HCT116 (cell line): Measurements from ENCODE around the gene SPEM1. TPM values are rescaled to one million over a fixed set of nuclear protein-coding genes. Genes with fewer than 3 reads are reported as not detected.

Experiments
- ATAC-seq: fragments of 200-7000 bp; cut with Tn5 transposase; 2 replicates; pipeline ENCODE4 v1.9.1; 2020; ENCODE audit warnings: mild to moderate bottlenecking, moderate library complexity
- BruUV-seq: library from RNA; stranded (reverse); fragments of 400-500 nt; replicated peaks from 2 replicates; lab custom pipeline; 2021; lab: Mats Ljungman, UMichigan
- CTCF ChIA-PET: fragments of 300-600 bp; sonication (Branson Sonifier 250); formaldehyde crosslinking; loops from one replicate; lab custom pipeline; 2021; ENCODE audit warnings: antibody characterized with exemption; lab: Charles Lee
- POLR2A ChIA-PET: fragments of 300-600, 350-600 bp; sonication (Branson Sonifier 250); formaldehyde crosslinking; loops from one replicate; lab custom pipeline; 2021; ENCODE audit warnings: antibody characterized with exemption; lab: Charles Lee
- RAD21 ChIA-PET, 2 experiments: fragments of 300-600 bp; sonication (Branson Sonifier 250); formaldehyde crosslinking; loops; one replicate each; lab custom pipeline; 2023; ENCODE audit warnings: low total read pairs in 2 of 2; ENCODE audit not compliant: uncharacterized antibody in 2 of 2, unreplicated experiment in 2 of 2, low non-redundant PET in 1 of 2; lab: Charles Lee
- DNase-seq: peaks from one replicate; pipeline ENCODE4 v3.0.0-alpha.2; 2010; ENCODE audit warnings: low read depth, low spot score
- H2AFZ ChIP-seq: fragments of 200-600 bp; shearing (Covaris generic), sonication (generic); 2 replicates; pipeline ENCODE4 v1.6.1; 2017; ENCODE audit warnings: low read depth, mixed run types, mixed read lengths, antibody characterized with exemption, low read length; ENCODE audit not compliant: poor library complexity, severe bottlenecking
- H3K27ac ChIP-seq: 2 replicates; pipeline ENCODE4 v1.5.1; 2012; ENCODE audit warnings: low read depth, low read length
- H3K27me3 ChIP-seq: fragments of 200-600 bp; sonication (generic); 2 replicates; pipeline ENCODE4 v1.6.1; 2016; ENCODE audit warnings: mixed run types, low read length, mixed read lengths; ENCODE audit not compliant: insufficient read depth
- H3K36me3 ChIP-seq, 2 experiments: fragments of 200-500 bp in 1 of 2; fragments of 200-600 bp in 1 of 2; sonication (Bioruptor generic) in 1 of 2; sonication (generic) in 1 of 2; 2 replicates each; pipeline versions ENCODE4 v1.5.1 to v1.6.1; 2014 to 2016; ENCODE audit warnings: low read length in 2 of 2, inconsistent platforms in 1 of 2, mixed read lengths in 1 of 2, mixed run types in 1 of 2; ENCODE audit not compliant: insufficient read depth in 2 of 2, control insufficient read depth in 1 of 2
- H3K4me1 ChIP-seq, 2 experiments: fragments of 200-600 bp in 1 of 2; sonication (generic) in 1 of 2; 2 replicates each; pipeline versions ENCODE4 v1.5.1 to v1.6.1; 2012 to 2017; ENCODE audit warnings: low read length in 2 of 2, inconsistent platforms in 1 of 2, mild to moderate bottlenecking in 1 of 2, mixed read lengths in 1 of 2, mixed run types in 1 of 2, moderate library complexity in 1 of 2; ENCODE audit not compliant: insufficient read depth in 2 of 2, control insufficient read depth in 1 of 2
- H3K4me2 ChIP-seq: fragments of 200-600 bp; sonication (generic); 2 replicates; pipeline ENCODE4 v1.6.1; 2017; ENCODE audit warnings: mixed run types, low read length, mixed read lengths
- H3K4me3 ChIP-seq, 2 experiments: fragments of 200-600 bp in 1 of 2; sonication (generic) in 1 of 2; replicated peaks in 1 of 2; 2 replicates each; pipeline ENCODE4 v1.5.1; 2011 to 2016; ENCODE audit warnings: low read length in 2 of 2, control low read depth in 1 of 2, low read depth in 1 of 2, mild to moderate bottlenecking in 1 of 2, mixed read lengths in 1 of 2, mixed run types in 1 of 2
- H3K79me2 ChIP-seq: fragments of 200-600 bp; sonication (generic); 2 replicates; pipeline ENCODE4 v1.6.1; 2017; ENCODE audit warnings: mild to moderate bottlenecking, mixed run types, low read length, moderate library complexity, mixed read lengths; ENCODE audit not compliant: insufficient read depth
- H3K9ac ChIP-seq: fragments of 200-600 bp; sonication (generic); 2 replicates; pipeline ENCODE4 v1.6.1; 2016; ENCODE audit warnings: low read length, mixed read lengths
- H3K9me2 ChIP-seq: fragments of 200-600 bp; sonication (generic), shearing (Covaris generic); 2 replicates; pipeline ENCODE4 v1.6.1; 2017; ENCODE audit warnings: mixed run types, mild to moderate bottlenecking, moderate library complexity; ENCODE audit not compliant: insufficient read depth
- H3K9me3 ChIP-seq, 2 experiments: fragments of 200-500 bp in 1 of 2; fragments of 200-600 bp in 1 of 2; sonication (Bioruptor generic) in 1 of 2; sonication (generic) in 1 of 2; 2 replicates each; pipeline ENCODE4 v1.6.1; 2014 to 2017; ENCODE audit warnings: low read length in 2 of 2, mixed read lengths in 2 of 2, inconsistent platforms in 1 of 2, low read depth in 1 of 2, mild to moderate bottlenecking in 1 of 2, mixed run types in 1 of 2, moderate library complexity in 1 of 2; ENCODE audit not compliant: control insufficient read depth in 1 of 2, insufficient read depth in 1 of 2
- H4K20me1 ChIP-seq: fragments of 200-600 bp; sonication (generic), shearing (Covaris generic); 2 replicates; pipeline ENCODE4 v1.6.1; 2017; ENCODE audit warnings: mixed run types, mild to moderate bottlenecking, moderate library complexity; ENCODE audit not compliant: insufficient read depth
- CBX3 ChIP-seq: IDR thresholded peaks from 2 replicates; pipeline ENCODE4 v1.6.1; 2012; ENCODE audit warnings: low read depth
- CEBPB ChIP-seq: IDR thresholded peaks from 2 replicates; pipeline ENCODE4 v1.6.1; 2012; ENCODE audit warnings: low read depth
- POLR2A ChIP-seq: IDR thresholded peaks from 2 replicates; pipeline ENCODE4 v1.7.0; 2011; ENCODE audit warnings: borderline replicate concordance; ENCODE audit not compliant: insufficient read depth, insufficient read length; ENCODE audit errors: extremely low read depth
- POLR2AphosphoS5 ChIP-seq: IDR thresholded peaks from 2 replicates; pipeline ENCODE4 v1.6.1; 2011; ENCODE audit warnings: mild to moderate bottlenecking, low read depth, low read length, moderate library complexity
- REST ChIP-seq: IDR thresholded peaks from 2 replicates; pipeline ENCODE4 v1.6.1; 2012; ENCODE audit warnings: low read depth
- SP1 ChIP-seq: IDR thresholded peaks from 2 replicates; pipeline ENCODE4 v1.6.1; 2012; ENCODE audit warnings: low read depth
- intact Hi-C: fragments of 100-400 bp; cut with micrococcal nuclease; formaldehyde crosslinking; loops from 2 replicates; pipeline ENCODE4 v1.10.0; 2022
- total RNA-seq: library from RNA; stranded (reverse); gene quantifications from one replicate; pipeline ENCODE4 v1.2.1, GENCODE V29; 2021; ENCODE audit not compliant: unreplicated experiment

Gene SPEM1
- total RNA-seq, 1 experiment from 2014 or later: 0.32 TPM

GRCh38 chr17:7460850-7461660 is 40.9 kb downstream of the SPEM1 start:
- Histone ChIP-seq H3K27ac (no peak overlapping the region), H3K9me2 (no peaks in the 10 kb centered on the region), H3K79me2 (no peaks in the 10 kb centered on the region), H3K36me3 (no peaks in the 10 kb centered on the region; a peak in 2 of 4 replicates), H3K4me1 (peaks cover 0 to 5% of the 10 kb centered on the region in 2 experiments; a peak in 1 of 4 replicates), H3K9ac (no peak overlapping the region), H3K27me3 (no peaks in the 10 kb centered on the region)
- RAD21 ChIA-PET: no interaction called here
- DNase-seq (no peak), ATAC-seq (no peak)
- CTCF ChIA-PET: no interaction called here
- BruUV-seq: no TSS peak
- no peak for TF ChIP-seq CBX3
- TF ChIP-seq CEBPB: no peak
- no peak for TF ChIP-seq POLR2A
- 0 out of 2 replicates have a peak, but pooled peaks have one; percentile 4 for TF ChIP-seq POLR2AphosphoS5
- TF ChIP-seq SP1: no peak
- TF ChIP-seq REST: no peak
- TF ChIP-seq, all 23 proteins: peak for 1
- no peak overlapping the region for H3K4me2 ChIP-seq
- H3K4me3 ChIP-seq: no peak overlapping the region
- H3K9me3 ChIP-seq: no peaks in the 10 kb centered on the region; a peak in 1 of 4 replicates
- no peak overlapping the region for H2AFZ ChIP-seq
- POLR2A ChIA-PET: no interaction called here
- intact Hi-C loops: no loop called here
- no peaks in the 10 kb centered on the region for H4K20me1 ChIP-seq
